Type B pancreatic cell (in vitro differentiated cells): ENCODE data around the gene C1S. TPM values are rescaled to one million over a fixed set of nuclear protein-coding genes. Genes with fewer than 3 reads are reported as not detected.

ENCODE experiments used
- DNase-seq: peaks from one replicate; pipeline ENCODE4 v3.0.0; 2021; ENCODE audit warnings: mixed read lengths; ENCODE audit not compliant: unreplicated experiment; ENCODE audit errors: extremely low spot score
- H3K27ac Mint-ChIP-seq: 2 replicates; pipeline ENCODE4 v1.8.0; 2021; ENCODE audit warnings: mild to moderate bottlenecking, mixed read lengths
- H3K27me3 Mint-ChIP-seq: 2 replicates; pipeline ENCODE4 v1.8.0; 2021; ENCODE audit warnings: mixed read lengths
- H3K36me3 Mint-ChIP-seq: 2 replicates; pipeline ENCODE4 v1.8.0; 2021; ENCODE audit warnings: mixed read lengths
- H3K4me1 Mint-ChIP-seq: one replicate; pipeline ENCODE4 v1.8.0; 2021; ENCODE audit warnings: mixed read lengths; ENCODE audit not compliant: unreplicated experiment
- H3K4me3 Mint-ChIP-seq: 2 replicates; pipeline ENCODE4 v1.8.0; 2021; ENCODE audit warnings: mild to moderate bottlenecking, mixed read lengths
- H3K9me3 Mint-ChIP-seq: 2 replicates; pipeline ENCODE4 v1.8.0; 2021; ENCODE audit warnings: mixed read lengths
- CTCF ChIP-seq: fragments of 200-600 bp; sonication (generic); conservative IDR thresholded peaks from 2 replicates; pipeline ENCODE4 v1.5.0; 2021; ENCODE audit warnings: antibody characterized with exemption, mild to moderate bottlenecking
- total RNA-seq: library from RNA; stranded (reverse); gene quantifications from 2 replicates; pipeline ENCODE4 v1.2.1, GENCODE V29; 2021; ENCODE audit warnings: low replicate concordance

Gene C1S
- total RNA-seq, 1 donor from 2014 or later = 3.1 TPM

- H3K4me1 Mint-ChIP-seq = no peaks in the 10 kb centered on the region
- H3K27me3 Mint-ChIP-seq = peaks cover 35% of the 10 kb centered on the region
- no peak for TF ChIP-seq CTCF
- no peak for DNase-seq
- no peak overlapping the region for H3K27ac Mint-ChIP-seq
- H3K9me3 Mint-ChIP-seq = no peaks in the 10 kb centered on the region
- no peak overlapping the region for H3K4me3 Mint-ChIP-seq
- no peaks in the 10 kb centered on the region for H3K36me3 Mint-ChIP-seq
Measured at GRCh38 chr12:7067096-7067495, 6.6 kb downstream of the C1S start.

GRCh38 chr12:7068240-7068993, 7.9 kb downstream of the C1S start:
- Mint-ChIP-seq H3K4me1 (no peaks in the 10 kb centered on the region), H3K27me3 (peaks cover 33% of the 10 kb centered on the region), H3K27ac (no peak overlapping the region), H3K9me3 (no peaks in the 10 kb centered on the region), H3K4me3 (no peak overlapping the region), H3K36me3 (no peaks in the 10 kb centered on the region)
- no peak for TF ChIP-seq CTCF
- DNase-seq = no peak

- TF ChIP-seq CTCF = no peak
- Mint-ChIP-seq H3K27ac (no peak overlapping the region), H3K9me3 (no peaks in the 10 kb centered on the region), H3K4me3 (no peak overlapping the region), H3K27me3 (peaks cover 39% of the 10 kb centered on the region), H3K36me3 (no peaks in the 10 kb centered on the region), H3K4me1 (no peaks in the 10 kb centered on the region)
- no peak for DNase-seq
Measured at GRCh38 chr12:7068994-7069346, 8.5 kb downstream of the C1S start.

- no peak for DNase-seq
- Mint-ChIP-seq H3K27me3 (peaks cover 43% of the 10 kb centered on the region), H3K4me1 (no peaks in the 10 kb centered on the region), H3K27ac (no peak overlapping the region), H3K9me3 (no peaks in the 10 kb centered on the region), H3K4me3 (no peak overlapping the region), H3K36me3 (no peaks in the 10 kb centered on the region)
- TF ChIP-seq CTCF = no peak
Measured at GRCh38 chr12:7069386-7069785, 8.9 kb downstream of the C1S start.

- Mint-ChIP-seq H3K9me3 (no peaks in the 10 kb centered on the region), H3K4me1 (no peaks in the 10 kb centered on the region), H3K4me3 (no peak overlapping the region), H3K27me3 (peaks cover 58% of the 10 kb centered on the region), H3K36me3 (no peaks in the 10 kb centered on the region), H3K27ac (no peak overlapping the region)
- no peak for TF ChIP-seq CTCF
- DNase-seq = no peak
Measured at GRCh38 chr12:7072035-7072434, 11.5 kb downstream of the C1S start.
